GM12891 (cell line): Measurements from ENCODE around the gene RFX3.

Experiments
- PAX5 ChIP-seq: IDR thresholded peaks from 2 replicates; pipeline ENCODE4 v1.6.1; 2011; ENCODE audit warnings: low read length, moderate library complexity, mild to moderate bottlenecking; ENCODE audit not compliant: insufficient read depth, severe bottlenecking
- POLR2A ChIP-seq: IDR thresholded peaks from 2 replicates; pipeline ENCODE4 v1.6.1; 2011; ENCODE audit warnings: low read depth, low read length, control low read depth
- POLR2AphosphoS5 ChIP-seq: IDR thresholded peaks from 2 replicates; pipeline ENCODE4 v1.6.1; 2011; ENCODE audit warnings: low read depth, low read length, control low read depth
- POU2F2 ChIP-seq: IDR thresholded peaks from 2 replicates; pipeline ENCODE4 v1.6.1; 2011; ENCODE audit warnings: low read depth, mild to moderate bottlenecking, control low read depth, low read length, moderate library complexity
- SPI1 ChIP-seq: IDR thresholded peaks from 2 replicates; pipeline ENCODE4 v1.6.1; 2011; ENCODE audit warnings: low read depth, low read length, control low read depth
- TAF1 ChIP-seq: IDR thresholded peaks from 2 replicates; pipeline ENCODE4 v1.6.1; 2011; ENCODE audit warnings: low read depth, low read length, control low read depth

DNA sequence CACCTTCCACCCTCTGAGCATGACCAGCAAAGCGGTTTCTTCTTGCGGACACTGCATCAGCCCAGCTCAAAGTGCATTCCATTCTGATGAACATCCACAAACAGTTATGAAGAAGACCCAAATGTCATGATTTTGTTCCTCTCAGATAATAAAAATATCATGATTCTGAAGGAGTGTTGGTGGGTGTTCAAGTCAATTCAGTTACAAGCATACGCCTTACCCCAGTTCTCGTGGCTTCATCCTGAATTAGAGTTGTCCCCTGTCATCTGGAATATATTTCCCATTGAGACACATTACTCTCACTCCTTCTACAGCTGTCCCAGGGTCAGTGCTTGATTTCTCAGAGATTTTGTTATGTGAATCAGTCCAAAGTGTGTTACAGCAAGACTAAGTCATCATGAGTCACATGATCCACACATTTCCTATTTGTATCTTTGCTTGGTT, 325.4 kb downstream of the RFX3 start:
- no peak for TF ChIP-seq POLR2AphosphoS5
- TF ChIP-seq POLR2A = no peak
- no peak for TF ChIP-seq TAF1
- TF ChIP-seq SPI1 = no peak
- no peak for TF ChIP-seq PAX5
- no peak for TF ChIP-seq POU2F2
